Heart right ventricle (tissue), 16 donors: ENCODE data around the gene CYP2A6. TPM values are rescaled to one million over a fixed set of nuclear protein-coding genes. Genes with fewer than 3 reads are reported as not detected.
"Not testable (repeated sequence)": the region's sequence is repeated elsewhere in the genome, so short reads cannot be mapped to it uniquely, and the experiment has no call there.

Source experiments
- ATAC-seq, 8 donors: fragments of 200-7000 bp; cut with Tn5 transposase; one replicate each; pipeline ENCODE4 v1.9.1; 2020; ENCODE audit warnings: mild to moderate bottlenecking in 8 of 8, moderate library complexity in 8 of 8, moderate number of reproducible peaks in 1 of 8
- DNase-seq, 2 donors: peaks; one replicate each; pipeline ENCODE4 v3.0.0-alpha.2; 2020
- H3K27ac ChIP-seq, 10 donors: fragments of 200-600 bp; sonication (generic) in 2 of 10; one replicate each; pipeline versions ENCODE4 v1.5.0 to v1.8.0; 2020 to 2022; ENCODE audit warnings: mild to moderate bottlenecking in 3 of 10
- H3K27me3 ChIP-seq, 7 donors: fragments of 200-600 bp; one replicate each; pipeline ENCODE4 v1.8.0; 2021 to 2022; ENCODE audit warnings: mild to moderate bottlenecking in 2 of 7
- H3K36me3 ChIP-seq, 9 donors: fragments of 200-600 bp; sonication (generic) in 1 of 9; one replicate each; pipeline versions ENCODE4 v1.5.0 to v1.8.0; 2020 to 2022; ENCODE audit warnings: mild to moderate bottlenecking in 2 of 9
- H3K4me1 ChIP-seq, 9 donors: fragments of 200-600 bp; sonication (generic) in 1 of 9; one replicate each; pipeline versions ENCODE4 v1.5.0 to v1.8.0; 2020 to 2022; ENCODE audit warnings: mild to moderate bottlenecking in 4 of 9
- H3K4me3 ChIP-seq, 10 donors: fragments of 200-600 bp; sonication (generic) in 2 of 10; one replicate each; pipeline versions ENCODE4 v1.5.0 to v1.8.0; 2020 to 2022; ENCODE audit warnings: mild to moderate bottlenecking in 7 of 10, moderate library complexity in 2 of 10
- H3K9me3 ChIP-seq, 11 donors: fragments of 200-600 bp in 10 of 11; sonication (generic) in 2 of 11; one replicate each; pipeline versions ENCODE4 v1.5.0 to v1.8.0; 2013 to 2022; ENCODE audit warnings: mild to moderate bottlenecking in 2 of 11, control low read depth in 1 of 11, moderate library complexity in 1 of 11
- CTCF ChIP-seq, 9 donors: fragments of 200-600 bp; sonication (generic) in 2 of 9; IDR thresholded peaks; one replicate each; pipeline versions ENCODE4 v1.5.0 to v1.8.0; 2021 to 2022; ENCODE audit warnings: antibody characterized with exemption in 9 of 9, mild to moderate bottlenecking in 5 of 9, moderate library complexity in 1 of 9
- WGBS, 2 donors: extraction: QIAGEN DNeasy Blood & Tissue Kit; methylation state at CpG; one replicate each; pipeline ENCODE4 v1.1.7; 2013; ENCODE audit warnings: inconsistent platforms in 1 of 2; 5-methylcytosine and 5-hydroxymethylcytosine counted together
- intact Hi-C, 10 donors: fragments of 100-400 bp; cut with DNase I; formaldehyde crosslinking; loops; one replicate each; pipeline versions ENCODE4 v1.11.1 to v1.14.2; 2022
- polyA plus RNA-seq, 2 donors: library from polyadenylated mRNA; stranded (reverse); fragments of 200-250 nt; gene quantifications; one replicate each; pipeline ENCODE4 v1.2.3, GENCODE V29; 2013
- total RNA-seq, 10 donors: library from RNA; stranded (reverse); fragmentation: NEBNext Ultra II Directional in 3 of 10; extraction: Animal tissue kit (Norgen Biotek cat#: 25700) in 3 of 10; gene quantifications; one replicate each; pipeline versions ENCODE4 v1.2.1 to v1.2.4, GENCODE V29; 2021 to 2023
- donor health status: Arrhythmogenic right ventricular cardiomyopathy.
- donor health status: ischemic (EF 13 %, LVEDD 7.1; RV severe dilation, severe dysfunction).
- donor health status: healthy with polysubstance abuse.
- donor health status: DM: no; HTN: yes; CAD: no.
- donor health status: DM: no; HTN: no; CAD: no.
- donor health status: ischemic (EF 25% LVEDD 6.9; RV normal size, moderate dysfunction).
- donor health status: ischemic (EF 25% LVEDD 5.7; RV mildly dilated, moderate dysfunction).
- donor health status: healthy.
- donor health status: DM: yes; HTN: yes; CAD: no.
- donor health status: Ischemic cardiomyopathy.
- donor health status: ischemic (EF 35%, LVEDD 5.7; RV mildly dilated, moderate dysfunction).
- donor health status: nonischemic (EF 11% LVEDD 7.7; RV severe dilation, severe dysfunction).
- donor health status: DM: yes; HTN: yes; CAD: no.
- donor health status: PGD.
- donor health status: ischemic (EF 29% LVEDD 5.4; RV normal size, mild dysfunction).
- donor health status: nonischemic (EF 23%, LVEDD 6.1; RV moderate dilation, normal function).

CYP2A6 gene
- total and polyA plus RNA-seq, 12 donors: not detected

GRCh38 chr19:40822161-40822560, 28.1 kb downstream of the CYP2A6 start:
- DNase-seq (no peak), ATAC-seq (no peak)
- Histone ChIP-seq H3K36me3 (peaks cover 0 to 6% (median 5%) of the 10 kb centered on the region in 9 donors), H3K27ac (peak overlapping the region in 4 of 10 donors; percentile 9 to 85 (median 45)), H3K9me3 (no peaks in the 10 kb centered on the region), H3K4me1 (peaks cover 7 to 42% (median 28%) of the 10 kb centered on the region in 9 donors), H3K27me3 (no peaks in the 10 kb centered on the region), H3K4me3 (no peak overlapping the region)
- 90 to 91% methylated on average over 22 of the region's 22 CpGs for WGBS, 2 donors
- intact Hi-C loops: loop anchor here in 1 of 10 donors (5.0 kb wide), 1 partner anchor 160 kb away; no protein-coding TSS in a partner anchor
- TF ChIP-seq CTCF (IDR thresholded peaks at IDR 0.05): no peak

GRCh38 chr19:40819479-40820234, 30.6 kb downstream of the CYP2A6 start:
- H3K4me3 ChIP-seq, DNase-seq, H3K9me3 ChIP-seq, H3K27me3 ChIP-seq, H3K36me3 ChIP-seq: not testable (repeated sequence)
- intact Hi-C loops: loop anchor here in 7 of 10 donors (1.0 to 5.0 kb wide), 6 partner anchors 19 to 308 kb away; no protein-coding TSS in a partner anchor
- Histone ChIP-seq H3K27ac (peak overlapping the region in 5 of 10 donors; percentile 41 to 63 (median 54)), H3K4me1 (peaks cover 7 to 42% (median 28%) of the 10 kb centered on the region in 9 donors)
- 47 to 52% methylated on average over 6 of the region's 6 CpGs for WGBS, 2 donors
- peak; percentile 81 to 86 (median 82) for TF ChIP-seq CTCF (IDR thresholded peaks at IDR 0.05)
- ATAC-seq: peak in 6 of 8 donors; percentile 34 to 62 (median 42)

- Histone ChIP-seq H3K27ac (peak overlapping the region in 7 of 10 donors; percentile 13 to 63 (median 52)), H3K4me1 (peaks cover 7 to 38% (median 31%) of the 10 kb centered on the region in 9 donors), H3K4me3 (peak overlapping the region in 8 of 10 donors; percentile 18 to 49 (median 42))
- DNase-seq (peak; percentile 83 to 87), ATAC-seq (peak; percentile 85 to 93 (median 89))
- not testable (repeated sequence) for H3K36me3 ChIP-seq, H3K9me3 ChIP-seq, H3K27me3 ChIP-seq
- 23 to 24% methylated on average over 31 to 35 of the region's 36 CpGs for WGBS, 2 donors
- intact Hi-C loops: loop anchor here in 6 of 10 donors (1.0 to 5.0 kb wide), 5 partner anchors 18 to 309 kb away; no protein-coding TSS in a partner anchor
- peak in 8 of 9 donors; percentile 13 to 53 (median 42) for TF ChIP-seq CTCF (IDR thresholded peaks at IDR 0.05)
Observed at GRCh38 chr19:40818480-40819399, 31.5 kb downstream of the CYP2A6 start.

- Histone ChIP-seq H3K4me1 (peaks cover 7 to 45% (median 33%) of the 10 kb centered on the region in 9 donors), H3K36me3 (no peaks in the 10 kb centered on the region), H3K27me3 (no peaks in the 10 kb centered on the region), H3K9me3 (no peaks in the 10 kb centered on the region), H3K4me3 (no peak overlapping the region), H3K27ac (no peak overlapping the region)
- no peak for DNase-seq
- intact Hi-C loops: loop anchor here in 1 of 10 donors (5.0 kb wide), 1 partner anchor 312 kb away; no protein-coding TSS in a partner anchor
- WGBS, 2 donors: 67 to 73% methylated on average over 4 of the region's 4 CpGs
- no peak for TF ChIP-seq CTCF (IDR thresholded peaks at IDR 0.05)
- ATAC-seq: no peak
Observed at GRCh38 chr19:40815223-40815622, 35.0 kb downstream of the CYP2A6 start.
